Spleen (tissue), 7 donors: ENCODE results near the gene AFF4.

Experiments
- POLR2AphosphoS5 ChIP-seq, 3 donors: sonication (generic); formaldehyde crosslinking; IDR thresholded peaks; one replicate each; pipeline ENCODE4 v1.5.1; 2017; ENCODE audit warnings: antibody characterized with exemption in 3 of 3
- TF ChIP-seq, protein P1 (sequence below), 11 experiments: fragments of 200-600 bp in 7 of 11; fragments of 450-650 bp in 4 of 11; sonication (generic) in 4 of 11; IDR thresholded peaks in 8 of 11; conservative IDR thresholded peaks in 3 of 11; 1 replicate in 7 of 11; 2 replicates in 4 of 11; pipeline versions ENCODE4 v1.4.0 to v1.8.0; 2016 to 2021; ENCODE audit warnings: antibody characterized with exemption in 11 of 11, inconsistent platforms in 4 of 11, mild to moderate bottlenecking in 1 of 11
- donor health status: DM: no; HTN: no; CAD: no; lungs with moderate emphysema.
- donor health status: DM: no; HTN: no; CAD: no.
- donor health status: DM: no; HTN: no; CAD: no.

DNA sequence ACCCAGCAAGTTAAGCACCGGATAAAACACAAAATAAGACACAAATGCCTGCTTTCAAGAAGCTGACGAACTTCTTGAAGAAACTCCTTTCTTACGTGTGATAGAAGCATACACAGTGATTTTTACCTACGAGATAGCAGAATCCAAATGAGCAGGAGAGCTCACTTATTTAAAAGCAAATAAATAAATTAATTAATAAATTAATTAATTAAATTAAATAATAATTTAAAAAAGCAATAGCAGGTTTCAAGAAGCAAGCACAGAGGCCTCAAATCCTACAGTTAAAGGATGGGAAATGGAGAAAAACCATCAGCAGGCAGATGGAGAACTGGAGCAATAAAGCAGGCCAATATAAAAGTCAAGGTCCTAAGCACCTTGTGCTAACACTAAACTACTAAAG lies 72.6 kb downstream of the AFF4 start:
- TF ChIP-seq, protein P1, sequence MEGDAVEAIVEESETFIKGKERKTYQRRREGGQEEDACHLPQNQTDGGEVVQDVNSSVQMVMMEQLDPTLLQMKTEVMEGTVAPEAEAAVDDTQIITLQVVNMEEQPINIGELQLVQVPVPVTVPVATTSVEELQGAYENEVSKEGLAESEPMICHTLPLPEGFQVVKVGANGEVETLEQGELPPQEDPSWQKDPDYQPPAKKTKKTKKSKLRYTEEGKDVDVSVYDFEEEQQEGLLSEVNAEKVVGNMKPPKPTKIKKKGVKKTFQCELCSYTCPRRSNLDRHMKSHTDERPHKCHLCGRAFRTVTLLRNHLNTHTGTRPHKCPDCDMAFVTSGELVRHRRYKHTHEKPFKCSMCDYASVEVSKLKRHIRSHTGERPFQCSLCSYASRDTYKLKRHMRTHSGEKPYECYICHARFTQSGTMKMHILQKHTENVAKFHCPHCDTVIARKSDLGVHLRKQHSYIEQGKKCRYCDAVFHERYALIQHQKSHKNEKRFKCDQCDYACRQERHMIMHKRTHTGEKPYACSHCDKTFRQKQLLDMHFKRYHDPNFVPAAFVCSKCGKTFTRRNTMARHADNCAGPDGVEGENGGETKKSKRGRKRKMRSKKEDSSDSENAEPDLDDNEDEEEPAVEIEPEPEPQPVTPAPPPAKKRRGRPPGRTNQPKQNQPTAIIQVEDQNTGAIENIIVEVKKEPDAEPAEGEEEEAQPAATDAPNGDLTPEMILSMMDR (IDR thresholded peaks at IDR 0.05 in 8 of 11, conservative IDR thresholded peaks at IDR 0.05 in 3 of 11) = no peak
- no peak for TF ChIP-seq POLR2AphosphoS5 (IDR thresholded peaks at IDR 0.05)
